IMR-90 (cell line): ENCODE data around the gene FER. TPM values are rescaled to one million over a fixed set of nuclear protein-coding genes. Genes with fewer than 3 reads are reported as not detected.
A peak's percentile ranks its signal among the peaks of the same experiment; 100 is the strongest.

ENCODE experiments used
- ATAC-seq: fragments of 200-7000 bp; cut with Tn5 transposase; 2 replicates; pipeline ENCODE4 v1.9.1; 2020; ENCODE audit warnings: low read depth, mild to moderate bottlenecking, moderate library complexity
- BruUV-seq: library from RNA; stranded (reverse); fragments of 400-500 nt; replicated peaks from 2 replicates; lab custom pipeline; 2021; lab: Mats Ljungman, UMichigan
- CTCF ChIA-PET: fragments of 300-600 bp; formaldehyde crosslinking; extraction: SDS; loops from one replicate; lab custom pipeline; 2021; ENCODE audit warnings: antibody characterized with exemption; lab: Yijun Ruan, JAX
- POLR2A ChIA-PET: fragments of 300-600 bp; sonication (Branson Sonifier 250); formaldehyde crosslinking; loops from one replicate; lab custom pipeline; 2022; ENCODE audit warnings: antibody characterized with exemption; ENCODE audit not compliant: unreplicated experiment; lab: Charles Lee
- DNase-seq: peaks from one replicate; pipeline ENCODE4 v3.0.0; 2013
- H2AFZ ChIP-seq: replicated peaks from 2 replicates; pipeline ENCODE3; 2013; ENCODE audit warnings: low read length, mild to moderate bottlenecking; ENCODE audit not compliant: poor library complexity
- H2AK5ac ChIP-seq: 2 replicates; pipeline ENCODE4 v1.6.1; 2013; ENCODE audit warnings: low read depth, low read length, inconsistent platforms
- H2AK9ac ChIP-seq: replicated peaks from 2 replicates; pipeline ENCODE3; 2013; ENCODE audit warnings: mild to moderate bottlenecking, low read depth, low read length, moderate library complexity; ENCODE audit not compliant: poor library complexity
- H2BK120ac ChIP-seq: 2 replicates; pipeline ENCODE4 v1.6.1; 2013; ENCODE audit warnings: low read depth, low read length, inconsistent platforms
- H2BK15ac ChIP-seq: 3 replicates; pipeline ENCODE4 v1.6.1; 2013; ENCODE audit warnings: low read depth, low read length, inconsistent platforms
- H2BK20ac ChIP-seq: 2 replicates; pipeline ENCODE4 v1.6.1; 2013; ENCODE audit warnings: low read depth, mild to moderate bottlenecking, inconsistent platforms, low read length, moderate library complexity
- H2BK5ac ChIP-seq: 2 replicates; pipeline ENCODE4 v1.6.1; 2013; ENCODE audit warnings: mild to moderate bottlenecking, low read depth, low read length, inconsistent platforms; ENCODE audit not compliant: poor library complexity, severe bottlenecking
- H3K14ac ChIP-seq: replicated peaks from 2 replicates; pipeline ENCODE4 v1.6.1; 2013; ENCODE audit warnings: low read depth, low read length, inconsistent platforms
- H3K18ac ChIP-seq: 2 replicates; pipeline ENCODE4 v1.6.1; 2013; ENCODE audit warnings: low read depth, low read length, control low read depth
- H3K23ac ChIP-seq: 2 replicates; pipeline ENCODE4 v1.6.1; 2013; ENCODE audit warnings: low read depth, low read length, inconsistent platforms
- H3K27ac ChIP-seq: 2 replicates; pipeline ENCODE4 v1.5.1; 2013; ENCODE audit warnings: mild to moderate bottlenecking, control low read depth, low read length; ENCODE audit not compliant: insufficient read depth
- H3K27me3 ChIP-seq: 2 replicates; pipeline ENCODE4 v1.6.1; 2013; ENCODE audit warnings: low read length; ENCODE audit not compliant: control insufficient read depth, insufficient read depth
- H3K36me3 ChIP-seq: 2 replicates; pipeline ENCODE4 v1.6.1; 2013; ENCODE audit warnings: low read length, mixed read lengths; ENCODE audit not compliant: control insufficient read depth, insufficient read depth
- H3K4ac ChIP-seq: 2 replicates; pipeline ENCODE4 v1.6.1; 2013; ENCODE audit warnings: low read depth, low read length, inconsistent platforms
- H3K4me1 ChIP-seq: 2 replicates; pipeline ENCODE4 v1.6.1; 2013; ENCODE audit warnings: low read length, mixed read lengths; ENCODE audit not compliant: control insufficient read depth, insufficient read depth
- H3K4me2 ChIP-seq: 2 replicates; pipeline ENCODE4 v1.6.1; 2013; ENCODE audit warnings: low read depth, mild to moderate bottlenecking, control low read depth, low read length, moderate library complexity
- H3K4me3 ChIP-seq: 2 replicates; pipeline ENCODE4 v1.5.1; 2013; ENCODE audit warnings: low read depth, mild to moderate bottlenecking, control low read depth, low read length, moderate library complexity; ENCODE audit not compliant: insufficient read depth
- H3K56ac ChIP-seq: 2 replicates; pipeline ENCODE4 v1.6.1; 2013; ENCODE audit warnings: low read length, inconsistent platforms; ENCODE audit not compliant: insufficient read depth; ENCODE audit errors: extremely low read depth
- H3K79me1 ChIP-seq, 2 experiments: 2 replicates each; pipeline ENCODE4 v1.6.1; 2013; ENCODE audit warnings: low read length in 2 of 2, inconsistent platforms in 1 of 2, low read depth in 1 of 2
- H3K9ac ChIP-seq: 2 replicates; pipeline ENCODE4 v1.6.1; 2013; ENCODE audit warnings: low read depth, low read length, control low read depth
- H3K9me1 ChIP-seq: 2 replicates; pipeline ENCODE4 v1.6.1; 2013; ENCODE audit warnings: low read length, inconsistent platforms; ENCODE audit not compliant: insufficient read depth
- H3K9me3 ChIP-seq: 2 replicates; pipeline ENCODE4 v1.6.1; 2013; ENCODE audit warnings: low read length; ENCODE audit not compliant: control insufficient read depth, insufficient read depth
- H4K20me1 ChIP-seq: 2 replicates; pipeline ENCODE4 v1.6.1; 2013; ENCODE audit warnings: low read length, inconsistent platforms; ENCODE audit not compliant: insufficient read depth
- H4K5ac ChIP-seq: 2 replicates; pipeline ENCODE4 v1.6.1; 2013; ENCODE audit warnings: mild to moderate bottlenecking, low read depth, low read length, control low read depth
- H4K8ac ChIP-seq, 2 experiments: 2 replicates each; pipeline ENCODE4 v1.6.1; 2013; ENCODE audit warnings: low read depth in 2 of 2, low read length in 2 of 2, control low read depth in 1 of 2, inconsistent platforms in 1 of 2
- H4K91ac ChIP-seq: 2 replicates; pipeline ENCODE4 v1.6.1; 2013; ENCODE audit warnings: low read depth, low read length, inconsistent platforms; ENCODE audit not compliant: insufficient read depth
- CTCF ChIP-seq: conservative IDR thresholded peaks from 2 replicates; pipeline ENCODE4 v1.5.1; 2012; ENCODE audit warnings: mild to moderate bottlenecking, low read depth, low read length, improper control_type of control experiment
- RFX5 ChIP-seq: IDR thresholded peaks from 2 replicates; pipeline ENCODE4 v1.8.0; 2012; ENCODE audit warnings: low read depth, mild to moderate bottlenecking, low read length, moderate library complexity
- SMC3 ChIP-seq: fragments of 150-350 bp; IDR thresholded peaks from 2 replicates; pipeline ENCODE4 v1.6.1; 2016; ENCODE audit warnings: low read depth, mild to moderate bottlenecking, antibody characterized with exemption, low read length, moderate library complexity
- WGBS, 2 experiments: methylation state at CpG; one replicate each; pipeline versions ENCODE4 v1.1.5 to v1.1.7; 2013; ENCODE audit warnings: missing lambda C conversion rate in 2 of 2; ENCODE audit not compliant: insufficient read length in 1 of 2; ENCODE audit errors: extremely low coverage in 2 of 2; 5-methylcytosine and 5-hydroxymethylcytosine counted together
- dilution Hi-C: fragments of 300-500 bp; cut with HindIII; formaldehyde crosslinking; loops from one replicate; pipeline ENCODE4 v1.14.3; 2018; ENCODE audit warnings: low sequenced_read_pairs; ENCODE audit not compliant: unreplicated experiment
- in situ Hi-C: fragments of 300-500 bp; cut with MboI; formaldehyde crosslinking; loops from 3 replicates; pipeline ENCODE4 v1.14.3; 2019; ENCODE audit warnings: low sequenced_read_pairs, inconsistent platforms, mixed read lengths
- intact Hi-C: fragments of 100-400 bp; cut with micrococcal nuclease; formaldehyde crosslinking; loops from 2 replicates; pipeline ENCODE4 v1.10.0; 2022
- polyA plus RNA-seq, 3 experiments: library from polyadenylated mRNA; depleted of rRNA; stranded (reverse); fragments of >200 nt; gene quantifications; 2 replicates each; pipeline ENCODE4 v1.2.3, GENCODE V29; 2012; ENCODE audit warnings: low replicate concordance in 1 of 3
- total RNA-seq: library from RNA; depleted of rRNA; stranded (reverse); fragments of >200 nt; gene quantifications from 2 replicates; pipeline ENCODE4 v1.2.3, GENCODE V29; 2012

FER gene
- total and polyA plus RNA-seq, 2 of the 4 experiments (the other 2 are of a cell fraction), result 3.5 to 32.4 TPM

DNA sequence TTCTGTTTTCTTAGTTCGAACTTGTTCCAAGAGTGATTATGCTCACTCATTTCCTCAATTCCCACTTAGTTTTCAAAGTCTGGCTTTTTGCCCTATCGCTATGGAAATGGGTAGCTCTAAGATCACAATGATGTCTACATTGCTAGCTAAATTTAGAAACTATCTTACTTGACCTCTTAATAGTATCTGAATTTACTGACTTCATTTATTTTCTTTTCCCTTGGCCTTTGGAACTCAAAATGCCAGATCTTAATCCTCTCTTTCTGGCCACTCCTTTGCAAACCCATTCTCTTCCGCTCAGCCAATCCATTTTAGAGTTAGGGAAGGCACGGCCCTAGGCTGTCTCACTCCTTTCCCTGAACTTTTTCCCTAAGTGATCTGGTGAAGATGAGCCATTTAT, 137.0 kb downstream of the FER start:
- DNase-seq, result peak; percentile 68
- no peak overlapping the region for H3K27ac ChIP-seq
- no peak overlapping the region for H4K5ac ChIP-seq
- intact Hi-C loops (no loop called here), dilution Hi-C loops (no loop called here), in situ Hi-C loops (no loop called here)
- no peak overlapping the region for H2BK120ac ChIP-seq
- ChIA-PET POLR2A (no interaction called here), CTCF (no interaction called here)
- H2AFZ ChIP-seq, result no peak overlapping the region
- no peak overlapping the region for H3K23ac ChIP-seq
- H2BK15ac ChIP-seq, result no peak overlapping the region
- no peak overlapping the region for H3K4me3 ChIP-seq
- no peak overlapping the region for H2AK9ac ChIP-seq
- H3K9me1 ChIP-seq, result no peaks in the 10 kb centered on the region
- H3K14ac ChIP-seq, result 0 out of 2 replicates have a peak overlapping the region, but pooled peaks have one; percentile 48
- H3K79me1 ChIP-seq, result no peaks in the 10 kb centered on the region; a peak in 1 of 4 replicates
- TF ChIP-seq CTCF (no peak), RFX5 (no peak), SMC3 (no peak)
- H3K9ac ChIP-seq, result no peak overlapping the region
- no peak overlapping the region for H4K8ac ChIP-seq
- ATAC-seq, result no peak
- H2BK20ac ChIP-seq, result no peak overlapping the region
- H3K27me3 ChIP-seq, result no peaks in the 10 kb centered on the region
- H4K91ac ChIP-seq, result no peak overlapping the region
- no TSS peak for BruUV-seq
- no peaks in the 10 kb centered on the region for H3K9me3 ChIP-seq
- H3K36me3 ChIP-seq, result 0 out of 2 replicates have a peak, but pooled peaks cover 2% of the 10 kb centered on the region
- 100% methylated on average over 1 of the region's 4 CpGs; no CpG with 5 or more reads in 1 of the 2 experiments for WGBS, 2 experiments
- no peak overlapping the region for H2AK5ac ChIP-seq
- H3K4me2 ChIP-seq, result no peak overlapping the region; the same call in 1 of the 2 replicates
- H3K4me1 ChIP-seq, result peaks cover 3% of the 10 kb centered on the region
- H3K4ac ChIP-seq, result no peak overlapping the region
- no peaks in the 10 kb centered on the region for H4K20me1 ChIP-seq
- H2BK5ac ChIP-seq, result no peak overlapping the region
- H3K56ac ChIP-seq, result no peak overlapping the region
- H3K18ac ChIP-seq, result no peak overlapping the region
